Endothelial cell of umbilical vein (primary cell): ENCODE results near the gene MOCS1. TPM values are rescaled to one million over a fixed set of nuclear protein-coding genes. Genes with fewer than 3 reads are reported as not detected.

ENCODE experiments used
- BruUV-seq: library from RNA; stranded (reverse); fragments of 400-500 nt; replicated peaks from 2 replicates; lab custom pipeline; 2021; lab: Mats Ljungman, UMichigan
- CTCF ChIA-PET: fragments of 300-600, 350-600 bp; sonication (Branson Sonifier 250); formaldehyde crosslinking; loops from one replicate; lab custom pipeline; 2021; ENCODE audit warnings: antibody characterized with exemption, inconsistent platforms; lab: Charles Lee
- POLR2A ChIA-PET: fragments of 300-600, 350-600 bp; sonication (Branson Sonifier 250); formaldehyde crosslinking; loops from one replicate; lab custom pipeline; 2021; ENCODE audit warnings: antibody characterized with exemption, inconsistent platforms; lab: Charles Lee
- DNase-seq: peaks from one replicate; pipeline ENCODE4 v3.0.0-alpha.2; 2011; ENCODE audit warnings: low read depth, low spot score
- FAIRE-seq: peaks from 2 replicates; lab custom pipeline; 2011; peaks lifted over from hg19 to GRCh38; lab: Jason Lieb, UNC
- H2AFZ ChIP-seq: 2 replicates; pipeline ENCODE4 v1.6.0; 2012; ENCODE audit warnings: low read depth, low read length, control low read depth, inconsistent platforms
- H3K27ac ChIP-seq: 2 replicates; pipeline ENCODE4 v1.5.1; 2011; ENCODE audit warnings: low read depth, mild to moderate bottlenecking, control low read depth, low read length, moderate library complexity; ENCODE audit not compliant: insufficient read depth
- H3K27me3 ChIP-seq, 2 experiments: 2 replicates each; pipeline versions ENCODE4 v1.6.0 to v1.6.1; 2011; ENCODE audit warnings: low read length in 2 of 2, mixed read lengths in 1 of 2; ENCODE audit not compliant: control insufficient read depth in 2 of 2, insufficient read depth in 2 of 2
- H3K36me3 ChIP-seq, 2 experiments: 2 replicates in 1 of 2; 3 replicates in 1 of 2; pipeline ENCODE4 v1.5.1; 2011; ENCODE audit warnings: low read length in 2 of 2, mild to moderate bottlenecking in 1 of 2, moderate library complexity in 1 of 2; ENCODE audit not compliant: control insufficient read depth in 2 of 2, insufficient read depth in 2 of 2; ENCODE audit errors: extremely low read depth in 1 of 2
- H3K4me1 ChIP-seq: 3 replicates; pipeline ENCODE4 v1.5.1; 2011; ENCODE audit warnings: mild to moderate bottlenecking, low read length; ENCODE audit not compliant: control insufficient read depth, insufficient read depth; ENCODE audit errors: extremely low read depth
- H3K4me2 ChIP-seq: 2 replicates; pipeline ENCODE4 v1.6.1; 2011; ENCODE audit warnings: low read length, control low read depth, mixed read lengths; ENCODE audit not compliant: insufficient read depth
- H3K4me3 ChIP-seq, 3 experiments: fragments of 200-600 bp in 1 of 3; sonication (generic), shearing (Covaris generic) in 1 of 3; replicated peaks in 1 of 3; 2 replicates each; pipeline ENCODE4 v1.5.1; 2011 to 2016; ENCODE audit warnings: control low read depth in 3 of 3, low read length in 3 of 3, mild to moderate bottlenecking in 2 of 3, inconsistent platforms in 1 of 3, low read depth in 1 of 3, moderate library complexity in 1 of 3; ENCODE audit not compliant: insufficient read depth in 1 of 3
- H3K79me2 ChIP-seq: 2 replicates; pipeline ENCODE4 v1.6.0; 2012; ENCODE audit warnings: low read length, inconsistent platforms; ENCODE audit not compliant: control insufficient read depth, insufficient read depth
- H3K9ac ChIP-seq: replicated peaks from 2 replicates; pipeline ENCODE3; 2011; ENCODE audit warnings: low read length, control low read depth; ENCODE audit not compliant: insufficient read depth; ENCODE audit errors: extremely low read depth
- H3K9me1 ChIP-seq: replicated peaks from 3 replicates; pipeline ENCODE4 v1.6.0; 2011; ENCODE audit warnings: mild to moderate bottlenecking, low read length; ENCODE audit not compliant: control insufficient read depth, insufficient read depth; ENCODE audit errors: extremely low read depth
- H3K9me3 ChIP-seq: replicated peaks from 2 replicates; pipeline ENCODE4 v1.5.1; 2012; ENCODE audit warnings: low read length, inconsistent platforms; ENCODE audit not compliant: control insufficient read depth, insufficient read depth
- H4K20me1 ChIP-seq: replicated peaks from 2 replicates; pipeline ENCODE3; 2011; ENCODE audit warnings: mild to moderate bottlenecking, low read length; ENCODE audit not compliant: control insufficient read depth, insufficient read depth; ENCODE audit errors: extremely low read depth
- CTCF ChIP-seq, 2 donors: IDR thresholded peaks; 1 replicate in 1 of 2; 2 replicates in 1 of 2; pipeline ENCODE4 v1.5.1; 2011; ENCODE audit warnings: low read length in 2 of 2, mild to moderate bottlenecking in 2 of 2, moderate library complexity in 2 of 2, control low read depth in 1 of 2, inconsistent platforms in 1 of 2, low read depth in 1 of 2; ENCODE audit not compliant: insufficient read depth in 1 of 2; ENCODE audit errors: extremely low read depth in 1 of 2
- EZH2 ChIP-seq: IDR thresholded peaks from 2 replicates; pipeline ENCODE4 v1.6.1; 2012; ENCODE audit warnings: borderline replicate concordance, low read depth, mild to moderate bottlenecking, moderate library complexity, low read length, inconsistent platforms; ENCODE audit not compliant: severe bottlenecking
- FOS ChIP-seq: IDR thresholded peaks from 2 replicates; pipeline ENCODE4 v1.6.1; 2011; ENCODE audit warnings: mild to moderate bottlenecking, low read length, moderate library complexity, borderline replicate concordance; ENCODE audit not compliant: insufficient read depth
- GATA2 ChIP-seq: IDR thresholded peaks from 2 replicates; pipeline ENCODE4 v1.7.0; 2011; ENCODE audit warnings: low read depth, mild to moderate bottlenecking, moderate library complexity, mixed read lengths, low read length; ENCODE audit not compliant: insufficient read length, insufficient read depth
- JUN ChIP-seq: IDR thresholded peaks from 2 replicates; pipeline ENCODE4 v1.6.1; 2011; ENCODE audit warnings: borderline replicate concordance, low read depth; ENCODE audit not compliant: insufficient read length, insufficient read depth
- MAX ChIP-seq: IDR thresholded peaks from 2 replicates; pipeline ENCODE4 v1.6.1; 2011; ENCODE audit not compliant: insufficient read depth, insufficient read length
- MYC ChIP-seq: IDR thresholded peaks from one replicate; pipeline ENCODE4 v1.6.1; 2011; ENCODE audit warnings: mild to moderate bottlenecking, low read depth, low read length
- POLR2A ChIP-seq: IDR thresholded peaks from 2 replicates; pipeline ENCODE4 v1.6.1; 2012; ENCODE audit warnings: low read depth, mild to moderate bottlenecking, control low read depth, low read length
- POLR2AphosphoS5 ChIP-seq: IDR thresholded peaks from 2 replicates; pipeline ENCODE4 v1.6.1; 2012; ENCODE audit warnings: low read depth, mild to moderate bottlenecking, control low read depth, low read length, moderate library complexity; ENCODE audit not compliant: insufficient read depth
- dilution Hi-C: fragments of 300-500 bp; cut with MboI; formaldehyde crosslinking; loops from one replicate; pipeline ENCODE4 v1.15.0; 2019; ENCODE audit warnings: low sequenced_read_pairs; ENCODE audit not compliant: extremely low pct_ligation_motif_present
- intact Hi-C: fragments of 100-400 bp; cut with micrococcal nuclease; formaldehyde crosslinking; loops from one replicate; pipeline ENCODE4 v1.10.0; 2022
- polyA plus RNA-seq, 4 experiments: library from polyadenylated mRNA; depleted of rRNA in 3 of 4; stranded (reverse) in 3 of 4; unstranded in 1 of 4; fragments of >200 nt; gene quantifications; 2 replicates each; pipeline versions ENCODE4 v1.2.1 to v1.2.3, GENCODE V29; 2011 to 2012; ENCODE audit warnings: missing spikeins in 1 of 4
- total RNA-seq: library from RNA; stranded (reverse); gene quantifications from 2 replicates; pipeline ENCODE4 v1.2.3, GENCODE V29; 2021

MOCS1 gene
- total and polyA plus RNA-seq, 2 donors (not counting 3 experiments of a cell fraction or from before 2014, with no cell fraction given), result 8.3 to 12.8 TPM

- Histone ChIP-seq H2AFZ (no peak overlapping the region), H3K79me2 (no peaks in the 10 kb centered on the region), H4K20me1 (no peaks in the 10 kb centered on the region), H3K9ac (no peak overlapping the region), H3K9me1 (no peaks in the 10 kb centered on the region), H3K27ac (no peak overlapping the region), H3K4me2 (no peak overlapping the region), H3K4me3 (no peak overlapping the region), H3K36me3 (peaks cover 0 to 9% of the 10 kb centered on the region in 2 experiments), H3K4me1 (no peaks in the 10 kb centered on the region), H3K9me3 (no peaks in the 10 kb centered on the region), H3K27me3 (no peaks in the 10 kb centered on the region)
- FAIRE-seq, result no peak
- dilution Hi-C loops, result no loop called here
- BruUV-seq, result no TSS peak
- POLR2A ChIA-PET, result no interaction called here
- no peak for TF ChIP-seq FOS
- TF ChIP-seq POLR2AphosphoS5, result no peak
- no peak for TF ChIP-seq POLR2A
- TF ChIP-seq GATA2, result no peak
- TF ChIP-seq CTCF (IDR thresholded peaks at IDR 0.05; ENCODE audit: extremely low read depth in 1 of 2, insufficient read depth in 1 of 2, low read depth in 1 of 2, low read length in 2 of 2), result no peak
- TF ChIP-seq EZH2, result no peak
- no peak for TF ChIP-seq JUN
- TF ChIP-seq MYC, result no peak
- TF ChIP-seq MAX, result no peak
- DNase-seq, result no peak
- CTCF ChIA-PET, result no interaction called here
- intact Hi-C loops, result no loop called here
Observed at GRCh38 chr6:39913391-39913916, 20.8 kb downstream of the MOCS1 start.
